Kidney (tissue), 14 donors: ENCODE results near the gene XAF1. TPM values are rescaled to one million over a fixed set of nuclear protein-coding genes. Genes with fewer than 3 reads are reported as not detected.

Source experiments
- DNase-seq, 5 donors: peaks; one replicate each; pipeline ENCODE4 v3.0.0-alpha.2; 2013 to 2020
- FAIRE-seq: peaks from 2 replicates; lab custom pipeline; 2012; peaks lifted over from hg19 to GRCh38; lab: Jason Lieb, UNC
- H3K27ac ChIP-seq, 2 donors: one replicate each; pipeline ENCODE4 v1.7.0; 2013; ENCODE audit warnings: low read depth in 2 of 2, low read length in 2 of 2, inconsistent platforms in 1 of 2
- H3K27me3 ChIP-seq: one replicate; pipeline ENCODE4 v1.7.1; 2013; ENCODE audit warnings: low read length, inconsistent platforms; ENCODE audit not compliant: control insufficient read depth, insufficient read depth
- H3K36me3 ChIP-seq, 3 donors: one replicate each; pipeline versions ENCODE4 v1.7.0 to v1.7.1; 2013; ENCODE audit warnings: low read length in 3 of 3, control low read depth in 1 of 3, inconsistent platforms in 1 of 3; ENCODE audit not compliant: insufficient read depth in 3 of 3, control insufficient read depth in 2 of 3
- H3K4me1 ChIP-seq, 3 donors: one replicate each; pipeline versions ENCODE4 v1.7.0 to v1.7.1; 2013; ENCODE audit warnings: low read length in 3 of 3, inconsistent platforms in 1 of 3, low read depth in 1 of 3; ENCODE audit not compliant: control insufficient read depth in 2 of 3, insufficient read depth in 2 of 3
- H3K4me3 ChIP-seq, 3 donors: one replicate each; pipeline versions ENCODE4 v1.7.0 to v1.8.1; 2013; ENCODE audit warnings: low read length in 3 of 3, control low read depth in 1 of 3, inconsistent platforms in 1 of 3
- H3K9ac ChIP-seq, 3 donors: one replicate each; pipeline versions ENCODE4 v1.7.0 to v1.7.1; 2013; ENCODE audit warnings: low read length in 3 of 3, control low read depth in 1 of 3, inconsistent platforms in 1 of 3
- H3K9me3 ChIP-seq, 3 donors: one replicate each; pipeline versions ENCODE4 v1.7.0 to v1.7.1; 2013; ENCODE audit warnings: low read length in 3 of 3, control low read depth in 1 of 3, inconsistent platforms in 1 of 3; ENCODE audit not compliant: control insufficient read depth in 2 of 3, insufficient read depth in 1 of 3
- CTCF ChIP-seq: IDR thresholded peaks from 3 replicates; pipeline ENCODE4 v1.5.1; 2012; ENCODE audit warnings: mild to moderate bottlenecking, moderate library complexity, borderline replicate concordance; ENCODE audit not compliant: insufficient read depth; ENCODE audit errors: extremely low read depth
- intact Hi-C: fragments of 100-400 bp; cut with DNase I; formaldehyde crosslinking; loops from one replicate; pipeline ENCODE4 v1.11.1; 2022
- polyA plus RNA-seq: library from polyadenylated mRNA; stranded (reverse); fragments of 350-450 nt; fragmentation: Illumina TruSeq; extraction: RNeasy Lipid Tissue Mini Kit (QIAGEN cat#74804); gene quantifications from one replicate; pipeline ENCODE4 v1.2.3, GENCODE V29; 2014; ENCODE audit warnings: low read depth, low replicate concordance; ENCODE audit not compliant: insufficient read depth
- total RNA-seq: library from RNA; stranded (reverse); fragmentation: NEBNext Ultra II Directional; extraction: Animal tissue kit (Norgen Biotek cat#: 25700); gene quantifications from one replicate; pipeline ENCODE4 v1.2.1, GENCODE V29; 2021
- donor health status: control.
- donor health status: control.
- donor health status: control.
- donor health status: control.
- donor health status: control.
- donor health status: DM: yes; HTN: yes; CAD: no.
- donor health status: Normal renal cell carcinoma (clear cell type).

Gene XAF1
- total and polyA plus RNA-seq, 2 donors from 2014 or later = 7.9 to 35.3 TPM

- intact Hi-C loops = no loop called here
- no peak for DNase-seq
- H3K36me3 ChIP-seq = no peaks in the 10 kb centered on the region
- H3K4me1 ChIP-seq = no peaks in the 10 kb centered on the region
- no peak overlapping the region for H3K4me3 ChIP-seq
- H3K27ac ChIP-seq = no peak overlapping the region
- FAIRE-seq = no peak
- H3K27me3 ChIP-seq = peaks cover 4% of the 10 kb centered on the region
- peaks cover 0 to 2% (median 1%) of the 10 kb centered on the region in 3 donors for H3K9me3 ChIP-seq
- no peak overlapping the region for H3K9ac ChIP-seq
- no peak for TF ChIP-seq CTCF
Measured at GRCh38 chr17:6780001-6780400, 24.2 kb downstream of the XAF1 start.

- Histone ChIP-seq H3K9ac (no peak overlapping the region), H3K36me3 (no peaks in the 10 kb centered on the region), H3K27me3 (peaks cover 4% of the 10 kb centered on the region), H3K4me3 (no peak overlapping the region), H3K27ac (no peak overlapping the region), H3K9me3 (peaks cover 0 to 2% (median 0%) of the 10 kb centered on the region in 3 donors), H3K4me1 (no peaks in the 10 kb centered on the region)
- TF ChIP-seq CTCF = no peak
- intact Hi-C loops = no loop called here
- FAIRE-seq (no peak), DNase-seq (no peak)
Measured at GRCh38 chr17:6780886-6781285, 25.0 kb downstream of the XAF1 start.

GRCh38 chr17:6782244-6782643 lies 26.4 kb downstream of the XAF1 start:
- DNase-seq (no peak), FAIRE-seq (no peak)
- TF ChIP-seq CTCF = no peak
- Histone ChIP-seq H3K27ac (no peak overlapping the region), H3K9ac (no peak overlapping the region), H3K9me3 (peaks cover 0 to 2% (median 0%) of the 10 kb centered on the region in 3 donors), H3K27me3 (no peaks in the 10 kb centered on the region), H3K36me3 (no peaks in the 10 kb centered on the region), H3K4me1 (no peaks in the 10 kb centered on the region), H3K4me3 (no peak overlapping the region)
- intact Hi-C loops = no loop called here

- H3K4me1 ChIP-seq = no peaks in the 10 kb centered on the region
- H3K27me3 ChIP-seq = no peaks in the 10 kb centered on the region
- no peak overlapping the region for H3K27ac ChIP-seq
- no peak for TF ChIP-seq CTCF
- H3K9me3 ChIP-seq = peaks cover 0 to 2% (median 0%) of the 10 kb centered on the region in 3 donors
- DNase-seq (no peak), FAIRE-seq (no peak)
- no peak overlapping the region for H3K9ac ChIP-seq
- H3K4me3 ChIP-seq = no peak overlapping the region
- intact Hi-C loops = no loop called here
- H3K36me3 ChIP-seq = no peaks in the 10 kb centered on the region
Measured at GRCh38 chr17:6786618-6787017, 30.8 kb downstream of the XAF1 start.
